CD14-positive monocyte (primary cell): Measurements from ENCODE around the gene PRSS33. TPM values are rescaled to one million over a fixed set of nuclear protein-coding genes. Genes with fewer than 3 reads are reported as not detected.

Experiments used
- DNase-seq, 3 donors: peaks; one replicate each; pipeline ENCODE4 v3.0.0-alpha.2; 2011 to 2022
- H2AFZ ChIP-seq: 2 replicates; pipeline ENCODE4 v1.6.0; 2012; ENCODE audit warnings: mild to moderate bottlenecking, low read depth, low read length, inconsistent platforms; ENCODE audit not compliant: insufficient read depth, poor library complexity, severe bottlenecking
- H3K27ac ChIP-seq, 2 donors: 1 replicate in 1 of 2; 2 replicates in 1 of 2; pipeline ENCODE4 v1.5.1; 2012 to 2013; ENCODE audit warnings: low read length in 2 of 2, control low read depth in 1 of 2, inconsistent platforms in 1 of 2, low read depth in 1 of 2, mild to moderate bottlenecking in 1 of 2
- H3K27me3 ChIP-seq, 2 donors: one replicate each; pipeline versions ENCODE4 v1.6.0 to v1.6.1; 2011 to 2013; ENCODE audit warnings: low read length in 2 of 2; ENCODE audit not compliant: control insufficient read depth in 2 of 2, insufficient read depth in 2 of 2
- H3K36me3 ChIP-seq, 2 donors: replicated peaks in 1 of 2; 1 replicate in 1 of 2; 2 replicates in 1 of 2; pipeline versions ENCODE4 v1.5.1 to v1.6.1; 2012 to 2013; ENCODE audit warnings: low read length in 2 of 2, control low read depth in 1 of 2, inconsistent platforms in 1 of 2, mild to moderate bottlenecking in 1 of 2; ENCODE audit not compliant: insufficient read depth in 2 of 2, control insufficient read depth in 1 of 2
- H3K4me1 ChIP-seq, 2 donors: 1 replicate in 1 of 2; 2 replicates in 1 of 2; pipeline versions ENCODE4 v1.5.1 to v1.6.1; 2012 to 2013; ENCODE audit warnings: low read length in 2 of 2, control low read depth in 1 of 2, inconsistent platforms in 1 of 2, mild to moderate bottlenecking in 1 of 2, moderate library complexity in 1 of 2; ENCODE audit not compliant: insufficient read depth in 2 of 2, control insufficient read depth in 1 of 2
- H3K4me2 ChIP-seq: replicated peaks from 2 replicates; pipeline ENCODE3; 2012; ENCODE audit warnings: low read length, moderate library complexity, mild to moderate bottlenecking; ENCODE audit not compliant: poor library complexity, severe bottlenecking; ENCODE audit errors: extremely low read depth
- H3K4me3 ChIP-seq, 3 experiments: fragments of 200-600 bp in 1 of 3; sonication (generic) in 1 of 3; replicated peaks in 1 of 3; 1 replicate in 2 of 3; 2 replicates in 1 of 3; pipeline ENCODE4 v1.5.1; 2011 to 2013; ENCODE audit warnings: low read length in 3 of 3, mild to moderate bottlenecking in 3 of 3, control low read depth in 2 of 3, low read depth in 2 of 3, inconsistent platforms in 1 of 3, moderate library complexity in 1 of 3
- H3K79me2 ChIP-seq: 2 replicates; pipeline ENCODE4 v1.6.0; 2012; ENCODE audit warnings: mild to moderate bottlenecking, control low read depth, inconsistent platforms, low read length, moderate library complexity; ENCODE audit not compliant: insufficient read depth
- H3K9ac ChIP-seq: 2 replicates; pipeline ENCODE4 v1.6.0; 2017; ENCODE audit warnings: low read length, mild to moderate bottlenecking; ENCODE audit not compliant: insufficient read depth, poor library complexity, severe bottlenecking
- H3K9me3 ChIP-seq, 2 donors: replicated peaks in 1 of 2; 1 replicate in 1 of 2; 2 replicates in 1 of 2; pipeline versions ENCODE4 v1.5.1 to v1.6.1; 2012 to 2013; ENCODE audit warnings: low read length in 2 of 2, control low read depth in 1 of 2; ENCODE audit not compliant: control insufficient read depth in 1 of 2, insufficient read depth in 1 of 2
- H4K20me1 ChIP-seq: 2 replicates; pipeline ENCODE4 v1.6.0; 2012; ENCODE audit warnings: mild to moderate bottlenecking, low read length, control low read depth, moderate library complexity; ENCODE audit not compliant: insufficient read depth
- H3K27ac Mint-ChIP-seq, 7 donors: one replicate each; pipeline ENCODE4 v1.8.0; 2020; ENCODE audit warnings: mild to moderate bottlenecking in 7 of 7, mixed read lengths in 7 of 7, moderate library complexity in 6 of 7, inconsistent platforms in 2 of 7
- H3K27me3 Mint-ChIP-seq, 3 donors: one replicate each; pipeline ENCODE4 v1.8.0; 2021 to 2022; ENCODE audit warnings: low read depth in 3 of 3, mild to moderate bottlenecking in 3 of 3, mixed read lengths in 3 of 3, moderate library complexity in 3 of 3, inconsistent platforms in 1 of 3
- H3K36me3 Mint-ChIP-seq, 2 donors: one replicate each; pipeline ENCODE4 v1.8.0; 2020; ENCODE audit warnings: mixed read lengths in 2 of 2, inconsistent platforms in 1 of 2, mild to moderate bottlenecking in 1 of 2
- H3K4me1 Mint-ChIP-seq: one replicate; pipeline ENCODE4 v1.8.0; 2020; ENCODE audit warnings: mild to moderate bottlenecking, mixed read lengths
- H3K4me3 Mint-ChIP-seq, 2 donors: one replicate each; pipeline ENCODE4 v1.8.0; 2020; ENCODE audit warnings: mild to moderate bottlenecking in 2 of 2, mixed read lengths in 2 of 2, moderate library complexity in 1 of 2
- H3K9me3 Mint-ChIP-seq, 7 donors: one replicate each; pipeline ENCODE4 v1.8.0; 2020 to 2022; ENCODE audit warnings: mixed read lengths in 7 of 7, mild to moderate bottlenecking in 6 of 7, moderate library complexity in 6 of 7, inconsistent platforms in 2 of 7
- WGBS: methylation state at CpG from one replicate; pipeline ENCODE4 v1.1.5; 2013; ENCODE audit warnings: missing lambda C conversion rate; ENCODE audit not compliant: insufficient coverage; 5-methylcytosine and 5-hydroxymethylcytosine counted together
- intact Hi-C, 2 donors: fragments of 100-400 bp; cut with micrococcal nuclease; formaldehyde crosslinking; loops; one replicate each; pipeline versions ENCODE4 v1.15.0 to v1.15.1; 2023
- polyA plus RNA-seq, 3 donors: library from polyadenylated mRNA; depleted of rRNA in 1 of 3; unstranded in 2 of 3; stranded (reverse) in 1 of 3; fragments of 300-500 nt in 2 of 3; fragments of >200 nt in 1 of 3; fragmentation: Illumina TruSeq in 2 of 3; gene quantifications; 1 replicate in 2 of 3; 2 replicates in 1 of 3; pipeline ENCODE4 v1.2.3, GENCODE V29; 2012 to 2021
- TF ChIP-seq, protein P1 (sequence below): fragments of 200-600 bp; IDR thresholded peaks from one replicate; pipeline ENCODE4 v1.8.0; 2022; ENCODE audit warnings: antibody characterized with exemption, mild to moderate bottlenecking

Gene PRSS33
- polyA plus RNA-seq, 3 donors: 0.05 TPM; not detected in 2

DNA sequence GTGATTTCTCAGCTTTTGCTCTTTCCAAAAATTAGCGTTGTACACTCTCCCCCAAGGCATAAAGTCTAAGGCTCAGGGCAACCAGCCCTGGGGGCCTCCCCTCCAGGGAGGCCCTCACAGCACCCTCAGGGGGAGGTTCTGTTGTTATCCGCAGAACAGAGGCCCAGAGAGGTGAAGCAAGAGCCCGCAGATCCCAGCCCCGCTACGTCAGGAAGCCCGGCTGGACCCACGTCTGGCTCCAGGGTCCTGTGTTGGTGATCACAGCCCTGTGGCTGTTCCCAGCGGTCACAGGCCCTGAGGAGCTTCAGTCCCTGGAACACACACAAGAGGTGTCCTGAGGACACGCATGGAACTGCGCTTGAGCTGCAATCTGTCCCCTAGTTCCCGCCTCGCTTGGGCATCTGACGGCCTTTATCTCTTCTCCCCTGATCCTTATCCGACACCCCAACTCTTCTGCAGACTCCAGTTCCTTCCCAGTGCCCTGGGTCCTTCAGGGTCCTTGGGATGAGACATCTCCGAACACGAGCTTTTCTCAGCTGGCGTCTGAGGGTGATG lies 41.6 kb upstream of the PRSS33 start:
- Mint-ChIP-seq H3K4me1 (peaks cover 12% of the 10 kb centered on the region), H3K4me3 (no peak overlapping the region), H3K9me3 (peaks cover 1 to 11% (median 6%) of the 10 kb centered on the region in 7 donors), H3K27ac (no peak overlapping the region), H3K36me3 (no peaks in the 10 kb centered on the region), H3K27me3 (peaks cover 2 to 4% (median 4%) of the 10 kb centered on the region in 3 donors)
- Histone ChIP-seq H3K36me3 (no peaks in the 10 kb centered on the region), H2AFZ (no peak overlapping the region), H3K4me2 (no peak overlapping the region), H3K4me1 (peaks cover 14 to 18% of the 10 kb centered on the region in 2 donors), H3K27ac (no peak overlapping the region), H3K27me3 (no peaks in the 10 kb centered on the region), H4K20me1 (no peaks in the 10 kb centered on the region), H3K9ac (no peak overlapping the region), H3K4me3 (no peak overlapping the region), H3K9me3 (peaks cover 0 to 4% of the 10 kb centered on the region in 2 donors), H3K79me2 (no peaks in the 10 kb centered on the region)
- intact Hi-C loops: no loop called here
- WGBS: 89% methylated on average over 7 of the region's 17 CpGs
- DNase-seq: no peak
- TF ChIP-seq, protein P1, sequence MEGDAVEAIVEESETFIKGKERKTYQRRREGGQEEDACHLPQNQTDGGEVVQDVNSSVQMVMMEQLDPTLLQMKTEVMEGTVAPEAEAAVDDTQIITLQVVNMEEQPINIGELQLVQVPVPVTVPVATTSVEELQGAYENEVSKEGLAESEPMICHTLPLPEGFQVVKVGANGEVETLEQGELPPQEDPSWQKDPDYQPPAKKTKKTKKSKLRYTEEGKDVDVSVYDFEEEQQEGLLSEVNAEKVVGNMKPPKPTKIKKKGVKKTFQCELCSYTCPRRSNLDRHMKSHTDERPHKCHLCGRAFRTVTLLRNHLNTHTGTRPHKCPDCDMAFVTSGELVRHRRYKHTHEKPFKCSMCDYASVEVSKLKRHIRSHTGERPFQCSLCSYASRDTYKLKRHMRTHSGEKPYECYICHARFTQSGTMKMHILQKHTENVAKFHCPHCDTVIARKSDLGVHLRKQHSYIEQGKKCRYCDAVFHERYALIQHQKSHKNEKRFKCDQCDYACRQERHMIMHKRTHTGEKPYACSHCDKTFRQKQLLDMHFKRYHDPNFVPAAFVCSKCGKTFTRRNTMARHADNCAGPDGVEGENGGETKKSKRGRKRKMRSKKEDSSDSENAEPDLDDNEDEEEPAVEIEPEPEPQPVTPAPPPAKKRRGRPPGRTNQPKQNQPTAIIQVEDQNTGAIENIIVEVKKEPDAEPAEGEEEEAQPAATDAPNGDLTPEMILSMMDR: no peak

DNA sequence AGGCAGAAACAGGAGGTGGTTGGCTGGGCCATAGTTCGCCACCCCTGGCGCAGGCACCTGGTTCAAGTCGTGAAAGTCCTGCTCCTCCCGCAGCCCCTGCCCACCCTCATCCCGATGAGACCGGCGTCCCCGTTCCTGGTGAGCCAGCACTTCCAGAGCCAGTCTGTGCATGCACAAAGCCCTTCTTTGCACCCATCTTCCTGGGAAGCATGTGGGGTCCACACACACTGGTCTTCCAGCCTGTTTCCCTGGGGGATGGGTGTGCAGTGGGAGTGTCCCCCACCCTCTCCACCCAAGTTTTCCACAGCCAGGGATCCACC lies 41.1 kb upstream of the PRSS33 start:
- Mint-ChIP-seq H3K27me3 (peaks cover 2 to 4% (median 3%) of the 10 kb centered on the region in 3 donors), H3K27ac (no peak overlapping the region), H3K36me3 (no peaks in the 10 kb centered on the region), H3K4me1 (peaks cover 9% of the 10 kb centered on the region), H3K4me3 (no peak overlapping the region), H3K9me3 (peaks cover 1 to 11% (median 6%) of the 10 kb centered on the region in 7 donors)
- Histone ChIP-seq H3K4me1 (peaks cover 14 to 18% of the 10 kb centered on the region in 2 donors), H3K27me3 (no peaks in the 10 kb centered on the region), H2AFZ (no peak overlapping the region), H3K9me3 (peaks cover 0 to 4% of the 10 kb centered on the region in 2 donors), H3K79me2 (no peaks in the 10 kb centered on the region), H3K4me3 (no peak overlapping the region), H3K9ac (no peak overlapping the region), H4K20me1 (no peaks in the 10 kb centered on the region), H3K36me3 (no peaks in the 10 kb centered on the region), H3K4me2 (no peak overlapping the region), H3K27ac (no peak overlapping the region)
- TF ChIP-seq, protein P1: no peak
- DNase-seq: no peak
- 80% methylated on average over 8 of the region's 8 CpGs for WGBS
- intact Hi-C loops: no loop called here
